ENCODE measurements around the gene TBX15.

TBX15 gene

DNA sequence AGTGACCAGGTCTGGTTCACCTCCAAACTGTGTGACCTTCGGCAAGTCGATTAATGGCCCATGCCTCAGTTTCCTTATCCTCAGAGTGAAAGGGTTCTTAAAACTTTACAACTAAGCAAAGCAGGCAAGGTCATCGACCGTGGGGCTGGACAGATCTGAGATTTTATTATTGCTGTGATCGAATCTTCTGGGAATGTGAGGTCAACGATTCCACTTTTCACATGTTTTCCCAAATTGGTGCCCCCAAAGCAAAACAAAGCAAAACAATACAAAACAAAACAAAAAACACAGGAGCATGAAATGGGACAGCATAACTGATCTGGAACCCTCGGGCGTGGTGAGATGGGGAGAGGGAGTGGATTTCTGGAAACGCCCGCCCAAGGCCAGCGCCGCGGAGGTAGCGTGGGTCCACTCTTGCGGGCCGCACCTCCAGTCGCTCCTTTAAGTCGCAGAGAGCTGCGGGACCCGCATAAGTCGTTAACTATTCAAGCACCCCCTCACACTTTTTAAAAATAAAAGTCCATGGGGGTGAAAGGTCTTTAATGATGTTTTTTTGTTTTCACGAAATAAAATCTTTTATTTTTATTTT, 4.2 kb upstream of the TBX15 start:
- Histone ChIP-seq H3K36me3 (ENCODE audit: low read length) (no peaks in the 10 kb centered on the region), H3K27me3 (ENCODE audit: low read length) (no peaks in the 10 kb centered on the region), H2AFZ (ENCODE audit: low read depth, low read length, severe bottlenecking) (no peak overlapping the region), H3K4me3 (ENCODE audit: insufficient read depth, low read length, poor library complexity, severe bottlenecking) (no peak overlapping the region), H3K9ac (ENCODE audit: low read length) (no peak overlapping the region), H3K9me2 (replicated peaks; ENCODE audit: insufficient read depth, low read length) (no peaks in the 10 kb centered on the region), H4K20me1 (ENCODE audit: low read depth, low read length) (no peaks in the 10 kb centered on the region), H3K27ac (ENCODE audit: low read depth, low read length) (no peak overlapping the region), H3K79me2 (ENCODE audit: insufficient read depth, low read length) (no peaks in the 10 kb centered on the region), H3K9me3 (ENCODE audit: insufficient read depth, low read length) (no peaks in the 10 kb centered on the region), H3K4me2 (ENCODE audit: low read depth, low read length, poor library complexity, severe bottlenecking) (no peak overlapping the region), H3F3A (ENCODE audit: insufficient read depth) (no peaks in the 10 kb centered on the region)
- TF ChIP-seq, protein P1, sequence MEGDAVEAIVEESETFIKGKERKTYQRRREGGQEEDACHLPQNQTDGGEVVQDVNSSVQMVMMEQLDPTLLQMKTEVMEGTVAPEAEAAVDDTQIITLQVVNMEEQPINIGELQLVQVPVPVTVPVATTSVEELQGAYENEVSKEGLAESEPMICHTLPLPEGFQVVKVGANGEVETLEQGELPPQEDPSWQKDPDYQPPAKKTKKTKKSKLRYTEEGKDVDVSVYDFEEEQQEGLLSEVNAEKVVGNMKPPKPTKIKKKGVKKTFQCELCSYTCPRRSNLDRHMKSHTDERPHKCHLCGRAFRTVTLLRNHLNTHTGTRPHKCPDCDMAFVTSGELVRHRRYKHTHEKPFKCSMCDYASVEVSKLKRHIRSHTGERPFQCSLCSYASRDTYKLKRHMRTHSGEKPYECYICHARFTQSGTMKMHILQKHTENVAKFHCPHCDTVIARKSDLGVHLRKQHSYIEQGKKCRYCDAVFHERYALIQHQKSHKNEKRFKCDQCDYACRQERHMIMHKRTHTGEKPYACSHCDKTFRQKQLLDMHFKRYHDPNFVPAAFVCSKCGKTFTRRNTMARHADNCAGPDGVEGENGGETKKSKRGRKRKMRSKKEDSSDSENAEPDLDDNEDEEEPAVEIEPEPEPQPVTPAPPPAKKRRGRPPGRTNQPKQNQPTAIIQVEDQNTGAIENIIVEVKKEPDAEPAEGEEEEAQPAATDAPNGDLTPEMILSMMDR (IDR thresholded peaks at IDR 0.05; ENCODE audit: insufficient read depth, low read length, poor library complexity, severe bottlenecking), result no peak
- TF ChIP-seq EZH2phosphoT487 (conservative IDR thresholded peaks at IDR 0.05; ENCODE audit: low read length), result no peak

DNA sequence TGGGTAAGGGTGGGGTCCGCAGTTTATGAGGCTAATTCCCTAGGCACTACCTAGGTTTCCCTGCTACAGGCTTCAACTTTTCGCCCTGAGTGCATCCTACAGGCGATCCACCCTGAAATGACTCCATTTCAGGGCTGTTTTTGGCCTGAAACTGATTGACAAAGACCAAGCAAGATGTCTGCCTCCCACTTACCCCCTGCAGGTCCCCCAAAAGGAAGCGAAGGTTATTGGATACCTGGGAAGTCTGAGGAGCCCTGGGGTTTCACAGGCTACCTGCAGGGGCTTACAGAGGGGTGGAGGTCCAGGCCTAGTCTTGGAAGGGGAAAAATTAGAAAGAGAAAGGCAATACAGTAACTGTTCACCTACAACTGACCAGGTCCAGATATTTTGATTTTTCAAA, 3.3 kb upstream of the TBX15 start:
- H3K27ac ChIP-seq (ENCODE audit: low read depth, low read length), result no peak overlapping the region
- no peak overlapping the region for H3K9ac ChIP-seq (ENCODE audit: low read length)
- no peaks in the 10 kb centered on the region for H3F3A ChIP-seq (ENCODE audit: insufficient read depth)
- H3K4me2 ChIP-seq (ENCODE audit: low read depth, low read length, poor library complexity, severe bottlenecking), result no peak overlapping the region
- H3K79me2 ChIP-seq (ENCODE audit: insufficient read depth, low read length), result no peaks in the 10 kb centered on the region
- no peaks in the 10 kb centered on the region for H3K9me3 ChIP-seq (ENCODE audit: insufficient read depth, low read length)
- H3K36me3 ChIP-seq (ENCODE audit: low read length), result no peaks in the 10 kb centered on the region
- H2AFZ ChIP-seq (ENCODE audit: low read depth, low read length, severe bottlenecking), result no peak overlapping the region
- H3K4me3 ChIP-seq (ENCODE audit: insufficient read depth, low read length, poor library complexity, severe bottlenecking), result no peak overlapping the region
- no peaks in the 10 kb centered on the region for H3K9me2 ChIP-seq (replicated peaks; ENCODE audit: insufficient read depth, low read length)
- H4K20me1 ChIP-seq (ENCODE audit: low read depth, low read length), result no peaks in the 10 kb centered on the region
- H3K27me3 ChIP-seq (ENCODE audit: low read length), result no peaks in the 10 kb centered on the region
- no peak for TF ChIP-seq EZH2phosphoT487 (conservative IDR thresholded peaks at IDR 0.05; ENCODE audit: low read length)
- TF ChIP-seq, protein P1 (IDR thresholded peaks at IDR 0.05; ENCODE audit: insufficient read depth, low read length, poor library complexity, severe bottlenecking), result no peak

DNA sequence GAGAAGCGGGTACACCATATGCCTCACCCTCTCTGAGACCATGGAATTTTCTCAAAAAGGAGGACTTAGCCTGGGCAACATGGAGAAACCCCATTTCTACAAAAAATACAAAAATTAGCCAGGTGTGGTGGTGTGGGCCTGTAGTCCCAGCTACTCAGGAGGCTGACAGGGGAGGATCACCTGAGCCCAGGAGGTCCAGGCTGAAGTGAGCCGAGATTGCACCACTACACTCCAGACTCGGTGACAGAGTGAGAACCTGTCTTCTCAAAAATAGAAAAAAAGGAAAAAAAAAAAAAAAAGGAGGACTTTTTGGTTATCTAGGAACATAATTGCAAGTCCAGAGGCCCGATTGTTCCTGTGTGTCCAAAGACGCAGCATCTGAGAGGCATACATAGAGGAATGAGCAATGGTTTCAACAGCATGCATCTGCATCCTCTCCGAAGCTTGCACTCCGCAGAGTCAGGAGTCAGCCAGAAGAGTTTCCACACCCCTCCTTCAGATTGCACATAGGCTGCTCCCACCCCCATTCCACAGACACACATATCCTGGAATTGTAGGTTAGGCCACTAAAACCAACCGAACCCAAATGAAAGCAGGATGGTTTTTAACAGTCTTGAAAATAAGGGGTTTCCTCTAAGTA, 2.5 kb upstream of the TBX15 start:
- no peak overlapping the region for H3K4me3 ChIP-seq (ENCODE audit: insufficient read depth, low read length, poor library complexity, severe bottlenecking)

DNA sequence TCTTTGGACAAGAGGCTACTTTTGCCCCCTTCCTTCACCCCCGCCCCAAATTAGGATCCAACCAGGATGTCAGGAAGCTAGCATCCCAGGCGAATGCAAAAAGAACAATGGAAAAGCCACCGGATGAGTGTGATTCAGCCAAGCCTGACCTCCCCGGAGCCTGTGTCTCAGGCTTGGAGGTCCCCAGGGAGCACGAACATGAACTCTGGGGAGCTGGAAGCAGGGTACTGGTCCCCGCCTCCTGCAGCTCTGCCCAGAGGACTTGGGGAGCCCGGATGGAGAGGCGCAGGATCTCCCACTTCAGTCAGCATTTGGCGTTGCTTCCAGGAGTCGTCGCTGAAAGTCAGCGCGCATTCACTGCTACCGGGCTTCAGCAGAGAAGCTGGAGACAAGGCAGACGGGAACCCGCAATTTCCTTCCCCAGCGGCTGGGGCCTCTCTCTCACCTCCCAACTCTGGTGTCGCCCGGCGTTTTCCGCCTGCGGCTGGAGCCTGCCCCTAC, 1.8 kb upstream of the TBX15 start:
- H3F3A ChIP-seq (ENCODE audit: insufficient read depth), result no peaks in the 10 kb centered on the region
- H3K9me3 ChIP-seq (ENCODE audit: insufficient read depth, low read length), result no peaks in the 10 kb centered on the region
- no peak overlapping the region for H2AFZ ChIP-seq (ENCODE audit: low read depth, low read length, severe bottlenecking)
- no peak overlapping the region for H3K27ac ChIP-seq (ENCODE audit: low read depth, low read length)
- no peaks in the 10 kb centered on the region for H4K20me1 ChIP-seq (ENCODE audit: low read depth, low read length)
- H3K27me3 ChIP-seq (ENCODE audit: low read length), result no peaks in the 10 kb centered on the region
- no peaks in the 10 kb centered on the region for H3K9me2 ChIP-seq (replicated peaks; ENCODE audit: insufficient read depth, low read length)
- no peak overlapping the region for H3K4me2 ChIP-seq (ENCODE audit: low read depth, low read length, poor library complexity, severe bottlenecking)
- no peak for TF ChIP-seq EZH2phosphoT487 (conservative IDR thresholded peaks at IDR 0.05; ENCODE audit: low read length)
- TF ChIP-seq, protein P1 (IDR thresholded peaks at IDR 0.05; ENCODE audit: insufficient read depth, low read length, poor library complexity, severe bottlenecking), result no peak
- no peaks in the 10 kb centered on the region for H3K36me3 ChIP-seq (ENCODE audit: low read length)
- no peaks in the 10 kb centered on the region for H3K79me2 ChIP-seq (ENCODE audit: insufficient read depth, low read length)
- H3K9ac ChIP-seq (ENCODE audit: low read length), result no peak overlapping the region
- H3K4me3 ChIP-seq (ENCODE audit: insufficient read depth, low read length, poor library complexity, severe bottlenecking), result no peak overlapping the region

More for the DNA sequence above, 2.5 kb upstream of the TBX15 start:
- TF ChIP-seq EZH2phosphoT487 (conservative IDR thresholded peaks at IDR 0.05; ENCODE audit: low read length), result no peak
- no peaks in the 10 kb centered on the region for H3K27me3 ChIP-seq (ENCODE audit: low read length)
- H3K79me2 ChIP-seq (ENCODE audit: insufficient read depth, low read length), result no peaks in the 10 kb centered on the region
- H3K36me3 ChIP-seq (ENCODE audit: low read length), result no peaks in the 10 kb centered on the region
- no peak overlapping the region for H3K9ac ChIP-seq (ENCODE audit: low read length)
- H3K9me2 ChIP-seq (replicated peaks; ENCODE audit: insufficient read depth, low read length), result no peaks in the 10 kb centered on the region
- H3K4me2 ChIP-seq (ENCODE audit: low read depth, low read length, poor library complexity, severe bottlenecking), result no peak overlapping the region
- H3F3A ChIP-seq (ENCODE audit: insufficient read depth), result no peaks in the 10 kb centered on the region
- H4K20me1 ChIP-seq (ENCODE audit: low read depth, low read length), result no peaks in the 10 kb centered on the region
- H3K27ac ChIP-seq (ENCODE audit: low read depth, low read length), result no peak overlapping the region
- no peak overlapping the region for H2AFZ ChIP-seq (ENCODE audit: low read depth, low read length, severe bottlenecking)
- H3K9me3 ChIP-seq (ENCODE audit: insufficient read depth, low read length), result no peaks in the 10 kb centered on the region

Data from SU-DHL-6 (cell line).